ENCODE results near the gene PTPRR.

The PTPRR gene

DNA sequence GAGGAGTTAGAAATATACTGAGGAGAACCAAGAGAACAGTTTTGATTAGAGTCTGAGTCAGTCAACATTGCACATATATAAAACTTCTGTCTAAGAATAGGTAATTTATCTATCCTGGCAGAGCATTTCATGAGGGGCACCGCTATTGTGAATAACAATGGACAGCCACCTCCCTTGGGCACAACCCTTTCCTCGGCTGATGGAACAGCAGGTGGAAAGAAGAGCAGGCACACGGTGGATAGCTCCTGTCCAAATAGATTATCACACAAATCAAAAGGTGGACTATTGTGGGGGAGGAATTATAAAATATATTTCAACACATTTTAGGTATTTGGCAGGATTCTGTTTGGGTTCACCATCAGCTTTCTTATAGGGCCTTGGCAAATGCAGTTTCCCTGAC, 199.3 kb downstream of the PTPRR start:
- no peak for TF ChIP-seq CREB1 (IDR thresholded peaks at IDR 0.05; ENCODE audit: low read depth)
- no peak for TF ChIP-seq YY1 (IDR thresholded peaks at IDR 0.05; ENCODE audit: low read depth)
- TF ChIP-seq RAD21 (IDR thresholded peaks at IDR 0.05; ENCODE audit: low read depth) = no peak
- TF ChIP-seq FOXM1 (IDR thresholded peaks at IDR 0.05; ENCODE audit: borderline replicate concordance, low read depth) = no peak
- no peak for TF ChIP-seq CEBPB (IDR thresholded peaks at IDR 0.05)

DNA sequence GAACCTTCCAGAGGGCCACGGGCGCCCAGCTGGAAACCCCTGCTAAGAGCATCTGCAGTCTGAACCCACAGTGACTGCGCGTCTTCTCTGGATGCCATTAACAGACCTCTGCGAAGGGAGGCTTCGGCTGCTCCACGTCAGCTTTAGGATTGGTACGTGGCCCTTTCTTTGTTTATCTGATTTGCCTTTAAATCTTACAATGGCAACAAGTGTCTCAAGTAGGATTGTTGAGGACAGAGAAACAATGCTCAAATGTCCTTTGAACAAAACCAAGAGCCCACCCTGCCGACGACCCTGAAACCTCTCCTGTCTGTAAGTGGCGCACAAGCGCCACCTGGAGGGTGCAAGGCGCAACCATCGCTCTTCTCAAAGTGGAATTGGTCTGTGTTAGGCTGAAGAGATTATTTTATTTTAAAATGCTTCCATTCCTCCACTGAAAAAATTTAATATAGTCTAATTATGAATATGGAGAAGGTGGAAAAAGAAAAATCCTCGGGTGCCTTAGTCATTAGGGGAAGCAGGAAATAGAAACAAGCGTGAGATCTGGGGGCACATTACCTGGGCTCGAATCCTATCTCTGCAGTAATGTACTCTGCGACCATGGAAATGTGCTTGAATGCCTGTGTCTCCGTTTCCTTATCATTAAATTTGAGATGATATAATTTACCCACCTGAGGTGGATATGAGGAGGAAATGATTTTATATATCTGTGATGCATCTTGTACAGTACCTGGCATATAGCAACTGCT, 200.7 kb downstream of the PTPRR start:
- peak; percentile 98 for TF ChIP-seq RAD21 (IDR thresholded peaks at IDR 0.05; ENCODE audit: low read depth)
- TF ChIP-seq ZBTB7A (IDR thresholded peaks at IDR 0.05; ENCODE audit: low read depth) = no peak
- no peak for TF ChIP-seq FOXM1 (IDR thresholded peaks at IDR 0.05; ENCODE audit: borderline replicate concordance, low read depth)

DNA sequence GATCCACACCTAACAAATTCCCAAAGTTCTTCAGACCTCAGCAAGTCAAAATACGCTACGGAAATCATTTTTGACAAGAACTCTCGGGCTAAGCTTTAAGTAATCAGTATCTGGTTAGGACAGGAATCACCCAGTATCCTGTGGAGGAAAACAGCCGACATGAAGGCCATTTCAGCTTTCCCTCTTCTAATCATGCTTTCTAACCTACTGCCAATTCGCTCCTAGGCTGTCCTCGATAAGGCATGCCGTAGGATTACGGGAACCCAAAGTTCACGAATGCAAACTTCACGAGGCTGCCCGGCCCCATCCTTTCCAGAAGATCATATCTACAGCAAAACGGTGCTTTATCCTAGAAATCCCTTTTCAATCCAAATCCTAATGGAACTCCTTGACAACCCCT, 201.5 kb downstream of the PTPRR start:
- TF ChIP-seq CREB1 (IDR thresholded peaks at IDR 0.05; ENCODE audit: low read depth) (no peak), TCF12 (IDR thresholded peaks at IDR 0.05; ENCODE audit: low read depth) (no peak), TAF1 (IDR thresholded peaks at IDR 0.05; ENCODE audit: low read depth) (no peak), NFIC (IDR thresholded peaks at IDR 0.05) (no peak), ZBTB7A (IDR thresholded peaks at IDR 0.05; ENCODE audit: low read depth) (no peak)
- TF ChIP-seq, protein P1, sequence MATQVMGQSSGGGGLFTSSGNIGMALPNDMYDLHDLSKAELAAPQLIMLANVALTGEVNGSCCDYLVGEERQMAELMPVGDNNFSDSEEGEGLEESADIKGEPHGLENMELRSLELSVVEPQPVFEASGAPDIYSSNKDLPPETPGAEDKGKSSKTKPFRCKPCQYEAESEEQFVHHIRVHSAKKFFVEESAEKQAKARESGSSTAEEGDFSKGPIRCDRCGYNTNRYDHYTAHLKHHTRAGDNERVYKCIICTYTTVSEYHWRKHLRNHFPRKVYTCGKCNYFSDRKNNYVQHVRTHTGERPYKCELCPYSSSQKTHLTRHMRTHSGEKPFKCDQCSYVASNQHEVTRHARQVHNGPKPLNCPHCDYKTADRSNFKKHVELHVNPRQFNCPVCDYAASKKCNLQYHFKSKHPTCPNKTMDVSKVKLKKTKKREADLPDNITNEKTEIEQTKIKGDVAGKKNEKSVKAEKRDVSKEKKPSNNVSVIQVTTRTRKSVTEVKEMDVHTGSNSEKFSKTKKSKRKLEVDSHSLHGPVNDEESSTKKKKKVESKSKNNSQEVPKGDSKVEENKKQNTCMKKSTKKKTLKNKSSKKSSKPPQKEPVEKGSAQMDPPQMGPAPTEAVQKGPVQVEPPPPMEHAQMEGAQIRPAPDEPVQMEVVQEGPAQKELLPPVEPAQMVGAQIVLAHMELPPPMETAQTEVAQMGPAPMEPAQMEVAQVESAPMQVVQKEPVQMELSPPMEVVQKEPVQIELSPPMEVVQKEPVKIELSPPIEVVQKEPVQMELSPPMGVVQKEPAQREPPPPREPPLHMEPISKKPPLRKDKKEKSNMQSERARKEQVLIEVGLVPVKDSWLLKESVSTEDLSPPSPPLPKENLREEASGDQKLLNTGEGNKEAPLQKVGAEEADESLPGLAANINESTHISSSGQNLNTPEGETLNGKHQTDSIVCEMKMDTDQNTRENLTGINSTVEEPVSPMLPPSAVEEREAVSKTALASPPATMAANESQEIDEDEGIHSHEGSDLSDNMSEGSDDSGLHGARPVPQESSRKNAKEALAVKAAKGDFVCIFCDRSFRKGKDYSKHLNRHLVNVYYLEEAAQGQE (IDR thresholded peaks at IDR 0.05; ENCODE audit: low read depth) = no peak

DNA sequence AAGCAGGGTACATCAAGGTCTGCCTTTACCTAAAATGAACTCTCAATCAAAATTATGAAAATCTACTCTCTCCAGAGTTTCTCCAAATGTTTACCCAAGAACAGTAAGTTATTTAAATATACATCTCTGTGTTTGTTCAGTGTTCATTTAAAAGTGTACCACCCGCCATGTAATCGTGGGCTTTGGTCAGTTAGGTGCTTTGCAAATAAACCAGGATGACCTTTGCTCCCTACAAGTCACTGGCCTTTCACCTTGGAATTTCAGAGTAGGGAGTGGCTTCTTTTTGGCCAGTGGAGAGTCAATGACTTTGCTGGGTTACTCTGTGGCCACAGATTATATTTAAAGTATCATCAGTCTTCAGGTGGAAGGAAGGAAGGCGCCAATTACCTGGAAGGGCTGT, 208.7 kb downstream of the PTPRR start:
- no peak for TF ChIP-seq NFIC (IDR thresholded peaks at IDR 0.05)
- no peak for TF ChIP-seq TCF12 (IDR thresholded peaks at IDR 0.05; ENCODE audit: low read depth)
- no peak for TF ChIP-seq EGR1 (IDR thresholded peaks at IDR 0.05)
- no peak for TF ChIP-seq YY1 (IDR thresholded peaks at IDR 0.05; ENCODE audit: low read depth)
- no peak for TF ChIP-seq CEBPB (IDR thresholded peaks at IDR 0.05)
- TF ChIP-seq USF1 (IDR thresholded peaks at IDR 0.05) = no peak
- no peak for TF ChIP-seq ZBTB7A (IDR thresholded peaks at IDR 0.05; ENCODE audit: low read depth)
- TF ChIP-seq, protein P2, sequence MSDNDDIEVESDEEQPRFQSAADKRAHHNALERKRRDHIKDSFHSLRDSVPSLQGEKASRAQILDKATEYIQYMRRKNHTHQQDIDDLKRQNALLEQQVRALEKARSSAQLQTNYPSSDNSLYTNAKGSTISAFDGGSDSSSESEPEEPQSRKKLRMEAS (IDR thresholded peaks at IDR 0.05) = no peak
- no peak for TF ChIP-seq RAD21 (IDR thresholded peaks at IDR 0.05; ENCODE audit: low read depth)
- TF ChIP-seq EP300 (IDR thresholded peaks at IDR 0.05; ENCODE audit: borderline replicate concordance) = no peak
- no peak for TF ChIP-seq FOXM1 (IDR thresholded peaks at IDR 0.05; ENCODE audit: borderline replicate concordance, low read depth)
- TF ChIP-seq, protein P1 (IDR thresholded peaks at IDR 0.05; ENCODE audit: low read depth) = no peak
- no peak for TF ChIP-seq CREB1 (IDR thresholded peaks at IDR 0.05; ENCODE audit: low read depth)
- TF ChIP-seq TEAD4 (IDR thresholded peaks at IDR 0.05) = no peak

DNA sequence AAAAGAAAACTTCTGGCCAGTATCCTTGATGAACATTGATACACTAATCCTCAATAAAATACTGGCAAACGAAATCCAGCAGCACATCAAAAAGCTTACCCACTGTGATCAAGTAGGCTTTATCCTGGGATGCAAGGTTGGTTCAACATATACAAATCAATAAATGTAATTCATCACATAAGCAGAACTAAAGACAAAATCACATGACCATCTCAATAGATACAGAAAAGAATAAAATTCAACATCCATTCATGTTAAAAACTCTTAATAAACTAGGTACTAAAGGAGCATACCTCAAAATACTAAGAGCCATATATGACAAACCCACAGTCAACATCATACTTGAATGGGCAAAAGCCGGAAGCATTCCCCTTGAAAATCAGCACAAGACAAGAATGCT, 211.5 kb downstream of the PTPRR start:
- TF ChIP-seq TAF1 (IDR thresholded peaks at IDR 0.05; ENCODE audit: low read depth) (no peak), USF1 (IDR thresholded peaks at IDR 0.05) (no peak), ZBTB7A (IDR thresholded peaks at IDR 0.05; ENCODE audit: low read depth) (no peak), RAD21 (IDR thresholded peaks at IDR 0.05; ENCODE audit: low read depth) (no peak), EGR1 (IDR thresholded peaks at IDR 0.05) (no peak), CREB1 (IDR thresholded peaks at IDR 0.05; ENCODE audit: low read depth) (no peak), EP300 (IDR thresholded peaks at IDR 0.05; ENCODE audit: borderline replicate concordance) (no peak)
- TF ChIP-seq, protein P1 (IDR thresholded peaks at IDR 0.05; ENCODE audit: low read depth) = no peak
- TF ChIP-seq, protein P2 (IDR thresholded peaks at IDR 0.05) = no peak

All from Ishikawa (cell line).